ENCODE results near the gene RASGRP2. TPM values are rescaled to one million over a fixed set of nuclear protein-coding genes. Genes with fewer than 3 reads are reported as not detected.

RASGRP2 gene
- total RNA-seq, 1 donor from 2014 or later = 11.7 TPM

DNA sequence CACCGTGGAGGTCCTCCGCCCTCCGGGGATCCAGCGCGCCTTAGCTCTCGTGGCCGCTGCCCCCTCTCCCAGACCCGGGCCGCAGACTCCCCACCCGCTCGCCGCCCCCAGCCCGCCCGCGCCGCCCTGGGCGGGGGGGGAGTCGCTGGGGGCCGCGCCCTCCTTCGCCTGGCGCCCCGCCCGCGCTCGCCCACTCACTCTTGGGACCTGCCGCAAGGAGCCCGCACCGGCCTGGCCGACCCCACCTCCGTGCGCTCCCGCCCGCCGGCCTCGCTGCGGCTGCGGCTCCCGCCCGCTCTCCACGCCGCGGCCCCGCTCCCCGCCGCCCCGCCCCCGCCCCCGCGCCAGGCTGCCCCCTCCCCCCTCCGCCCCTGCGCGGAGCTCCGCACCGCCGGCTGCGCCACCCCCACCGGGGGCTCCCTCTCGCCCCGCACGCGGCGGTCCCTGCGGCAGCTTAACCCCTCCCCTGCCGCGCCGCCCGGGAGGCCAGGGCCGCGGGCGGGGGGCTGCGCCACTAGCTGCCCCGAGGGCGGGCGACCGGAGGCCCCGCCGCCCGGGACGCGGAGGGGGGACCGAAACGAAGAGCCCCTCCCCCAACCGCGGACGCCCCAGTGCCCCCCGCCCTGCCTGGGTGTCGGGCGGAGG lies 724 bp upstream of the RASGRP2 start:
- Mint-ChIP-seq H3K27ac (no peak overlapping the region), H3K27me3 (peaks cover 61% of the 10 kb centered on the region), H3K36me3 (no peaks in the 10 kb centered on the region), H3K4me3 (peak overlapping the region; percentile 85), H3K9me3 (no peaks in the 10 kb centered on the region), H3K4me1 (ENCODE audit: unreplicated experiment) (peaks cover 11% of the 10 kb centered on the region)
- DNase-seq (ENCODE audit: extremely low spot score, unreplicated experiment) = no peak
- TF ChIP-seq, protein P1, sequence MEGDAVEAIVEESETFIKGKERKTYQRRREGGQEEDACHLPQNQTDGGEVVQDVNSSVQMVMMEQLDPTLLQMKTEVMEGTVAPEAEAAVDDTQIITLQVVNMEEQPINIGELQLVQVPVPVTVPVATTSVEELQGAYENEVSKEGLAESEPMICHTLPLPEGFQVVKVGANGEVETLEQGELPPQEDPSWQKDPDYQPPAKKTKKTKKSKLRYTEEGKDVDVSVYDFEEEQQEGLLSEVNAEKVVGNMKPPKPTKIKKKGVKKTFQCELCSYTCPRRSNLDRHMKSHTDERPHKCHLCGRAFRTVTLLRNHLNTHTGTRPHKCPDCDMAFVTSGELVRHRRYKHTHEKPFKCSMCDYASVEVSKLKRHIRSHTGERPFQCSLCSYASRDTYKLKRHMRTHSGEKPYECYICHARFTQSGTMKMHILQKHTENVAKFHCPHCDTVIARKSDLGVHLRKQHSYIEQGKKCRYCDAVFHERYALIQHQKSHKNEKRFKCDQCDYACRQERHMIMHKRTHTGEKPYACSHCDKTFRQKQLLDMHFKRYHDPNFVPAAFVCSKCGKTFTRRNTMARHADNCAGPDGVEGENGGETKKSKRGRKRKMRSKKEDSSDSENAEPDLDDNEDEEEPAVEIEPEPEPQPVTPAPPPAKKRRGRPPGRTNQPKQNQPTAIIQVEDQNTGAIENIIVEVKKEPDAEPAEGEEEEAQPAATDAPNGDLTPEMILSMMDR (conservative IDR thresholded peaks at IDR 0.05) = no peak

DNA sequence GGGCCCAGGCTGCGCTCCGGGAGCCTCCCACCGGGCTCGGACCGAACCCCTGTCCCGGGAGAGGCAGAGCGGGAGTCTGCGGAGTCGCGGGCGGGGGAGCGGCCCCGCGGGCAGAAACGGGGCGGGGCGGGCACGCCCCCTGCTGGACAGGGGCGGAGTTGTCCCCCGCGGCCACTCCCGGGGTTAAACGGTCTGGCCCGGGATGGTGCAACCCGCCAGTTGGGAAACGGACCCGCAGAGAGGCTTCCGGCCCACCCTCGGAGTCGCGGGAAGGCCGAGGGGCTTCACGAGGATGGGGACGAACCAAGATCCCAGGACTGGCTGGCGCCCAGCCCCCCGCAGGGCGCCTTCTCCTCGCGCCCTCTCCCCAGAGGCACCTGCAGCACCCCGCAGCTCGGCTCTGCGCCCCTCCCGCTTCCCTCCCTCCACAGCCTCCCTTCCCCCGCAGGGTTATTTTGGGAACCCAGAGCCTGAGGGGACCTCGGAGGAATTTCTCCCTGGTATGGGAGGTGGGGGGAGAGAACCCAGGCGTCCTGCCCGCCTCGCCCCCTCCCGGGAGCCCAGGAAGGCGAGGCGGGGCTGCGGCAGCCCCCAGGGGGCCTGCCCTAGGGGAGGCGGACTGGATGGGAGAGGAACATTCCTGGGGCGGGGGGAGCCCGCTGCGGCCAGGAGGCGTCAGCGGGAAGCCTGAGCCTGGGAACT lies 902 bp downstream of the RASGRP2 start:
- H3K9me3 Mint-ChIP-seq = no peaks in the 10 kb centered on the region
- H3K27me3 Mint-ChIP-seq = peaks cover 67% of the 10 kb centered on the region
- no peak for DNase-seq (ENCODE audit: extremely low spot score, unreplicated experiment)
- H3K36me3 Mint-ChIP-seq = no peaks in the 10 kb centered on the region
- TF ChIP-seq, protein P1 (conservative IDR thresholded peaks at IDR 0.05) = peak; percentile 96
- H3K27ac Mint-ChIP-seq = no peak overlapping the region
- peaks cover 9% of the 10 kb centered on the region for H3K4me1 Mint-ChIP-seq (ENCODE audit: unreplicated experiment)
- no peak overlapping the region for H3K4me3 Mint-ChIP-seq

DNA sequence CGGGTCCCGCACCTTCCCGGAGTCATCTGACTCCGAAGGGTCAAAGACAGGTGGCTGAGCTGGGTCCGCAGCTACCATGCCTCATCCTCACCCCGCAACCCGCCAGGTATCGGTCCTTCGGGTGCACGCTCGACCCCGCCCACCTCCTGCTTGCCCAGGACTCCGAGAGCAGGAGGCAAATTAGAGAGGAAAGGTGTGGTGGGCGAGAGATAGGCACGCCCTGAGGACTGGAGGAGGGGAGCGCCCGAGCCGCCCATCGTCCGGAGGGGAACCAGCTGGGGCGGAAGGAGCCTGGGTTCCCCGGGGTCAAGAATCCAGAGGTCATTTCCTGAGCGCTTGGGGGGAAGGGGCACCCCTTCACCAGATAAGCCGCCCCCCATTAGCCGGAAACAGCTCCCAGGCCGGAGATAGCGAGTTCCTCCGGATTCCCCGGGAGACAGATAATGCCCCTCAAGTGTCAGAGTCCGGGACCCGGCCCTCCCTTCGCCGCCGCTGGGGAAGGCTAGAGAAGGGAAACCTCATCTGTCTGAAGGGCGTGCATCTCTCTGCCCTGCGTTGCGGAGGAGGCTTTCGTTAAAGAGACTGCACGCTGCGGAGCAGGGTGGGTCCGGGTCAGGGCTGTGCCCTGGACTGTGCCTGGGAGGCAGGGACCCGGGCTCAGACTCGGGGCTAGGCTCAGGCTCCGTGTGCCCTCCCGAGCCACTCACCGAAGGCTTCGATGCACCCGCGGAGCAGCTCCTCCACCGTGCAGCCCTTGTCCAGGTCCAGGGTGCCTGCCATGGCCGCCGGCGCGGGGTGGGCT lies 1.7 kb downstream of the RASGRP2 start:
- Mint-ChIP-seq H3K4me1 (ENCODE audit: unreplicated experiment) (peaks cover 7% of the 10 kb centered on the region), H3K27me3 (peaks cover 64% of the 10 kb centered on the region), H3K9me3 (no peaks in the 10 kb centered on the region), H3K27ac (no peak overlapping the region), H3K36me3 (no peaks in the 10 kb centered on the region), H3K4me3 (peak overlapping the region; percentile 77)
- no peak for DNase-seq (ENCODE audit: extremely low spot score, unreplicated experiment)
- TF ChIP-seq, protein P1 (conservative IDR thresholded peaks at IDR 0.05) = no peak

DNA sequence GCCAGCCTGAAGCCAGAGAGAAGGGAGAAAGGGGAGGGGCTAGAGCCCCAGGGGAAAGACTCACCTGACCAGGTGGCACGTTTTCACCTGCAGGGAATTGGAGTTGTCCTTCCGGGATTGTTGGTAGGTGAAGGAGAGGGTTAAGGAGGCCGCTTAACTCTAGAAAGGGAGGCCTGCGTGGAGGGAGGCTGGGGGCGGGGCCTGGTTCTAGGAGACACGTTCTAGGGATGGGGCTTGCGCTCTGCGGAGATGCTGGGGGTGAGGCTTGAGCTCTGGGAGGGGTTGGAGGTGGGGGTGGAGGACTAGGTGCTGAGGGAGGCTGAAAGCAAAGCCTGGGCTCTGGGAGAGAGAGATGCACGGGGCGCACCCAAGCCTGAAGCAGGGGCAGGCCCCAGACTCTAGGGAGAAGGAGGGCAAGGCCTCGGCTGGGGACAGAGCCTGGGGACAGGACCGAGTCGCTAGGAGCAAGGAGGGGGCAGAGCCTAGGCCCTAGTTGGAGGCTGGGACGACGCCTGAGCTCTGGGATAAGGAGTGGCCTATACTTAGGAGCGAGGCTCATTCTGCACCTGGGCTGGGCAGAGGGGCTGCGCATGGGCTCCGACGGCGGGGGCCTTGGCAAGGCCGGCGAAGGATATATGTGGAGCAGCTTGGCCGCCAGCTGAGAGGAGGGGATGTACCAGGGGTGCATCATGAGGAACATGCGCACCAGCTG lies 2.4 kb downstream of the RASGRP2 start:
- Mint-ChIP-seq H3K9me3 (no peaks in the 10 kb centered on the region), H3K36me3 (no peaks in the 10 kb centered on the region), H3K4me1 (ENCODE audit: unreplicated experiment) (peaks cover 7% of the 10 kb centered on the region), H3K27ac (no peak overlapping the region), H3K4me3 (peak overlapping the region; percentile 77), H3K27me3 (peaks cover 63% of the 10 kb centered on the region)
- TF ChIP-seq, protein P1 (conservative IDR thresholded peaks at IDR 0.05) = no peak
- DNase-seq (ENCODE audit: extremely low spot score, unreplicated experiment) = no peak

DNA sequence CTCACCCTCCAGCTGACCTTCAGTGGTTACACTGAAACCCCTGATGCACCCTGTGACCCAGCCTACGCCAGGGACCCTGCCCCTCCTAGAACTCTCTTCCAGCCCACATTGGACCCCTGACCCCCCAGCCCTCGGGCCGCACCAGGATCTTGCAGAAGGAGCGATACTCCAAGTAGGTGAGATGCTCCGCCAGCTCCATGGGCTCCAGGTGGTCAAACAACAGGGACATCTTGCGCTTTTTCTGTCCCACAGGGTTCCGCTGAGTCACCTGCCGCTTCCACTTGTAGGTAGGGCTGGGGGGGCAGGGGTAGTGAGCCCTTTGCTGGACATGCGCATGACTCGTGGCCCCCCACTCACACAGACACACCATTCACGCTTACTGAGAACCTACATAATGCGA lies 4.1 kb downstream of the RASGRP2 start:
- no peak for DNase-seq (ENCODE audit: extremely low spot score, unreplicated experiment)
- peaks cover 60% of the 10 kb centered on the region for H3K27me3 Mint-ChIP-seq
- TF ChIP-seq, protein P1 (conservative IDR thresholded peaks at IDR 0.05) = no peak

More for the DNA sequence above, 4.1 kb downstream of the RASGRP2 start:
- no peaks in the 10 kb centered on the region for H3K36me3 Mint-ChIP-seq
- no peak overlapping the region for H3K27ac Mint-ChIP-seq
- H3K4me3 Mint-ChIP-seq = no peak overlapping the region
- H3K4me1 Mint-ChIP-seq (ENCODE audit: unreplicated experiment) = peaks cover 7% of the 10 kb centered on the region
- no peaks in the 10 kb centered on the region for H3K9me3 Mint-ChIP-seq
